ENCODE measurements around the gene CGRRF1. TPM values are rescaled to one million over a fixed set of nuclear protein-coding genes. Genes with fewer than 3 reads are reported as not detected.

The CGRRF1 gene
- total RNA-seq, 1 donor from 2014 or later = 19.1 TPM

DNA sequence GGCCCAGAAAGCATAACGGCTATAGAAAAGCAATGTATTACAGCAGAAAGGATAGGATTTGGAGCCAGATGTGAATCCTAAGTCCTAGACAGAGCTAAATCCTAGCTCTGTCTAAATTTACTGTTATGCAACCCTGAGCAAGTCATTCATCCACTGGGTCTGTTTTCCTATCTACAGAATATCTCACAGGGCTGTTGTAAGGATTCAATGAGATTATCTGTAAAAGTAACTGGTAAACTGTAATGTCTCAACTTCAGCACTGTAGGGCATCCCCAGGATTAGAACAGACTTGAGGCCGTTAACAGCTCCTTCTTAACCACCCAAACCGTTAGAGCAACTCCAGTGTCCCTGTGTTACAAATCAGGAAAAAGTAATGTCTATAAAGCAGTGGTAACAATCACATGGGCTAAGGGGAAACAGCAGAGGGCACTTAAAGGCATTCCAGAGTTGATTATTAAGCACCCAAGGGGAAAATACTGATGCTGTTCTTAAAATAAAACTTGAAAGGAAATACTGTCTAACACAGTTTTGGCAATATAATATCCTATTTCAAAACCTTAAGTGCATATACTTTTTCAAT is 31.0 kb upstream of the CGRRF1 start:
- intact Hi-C loops (cut with DNase I) = no loop called here

DNA sequence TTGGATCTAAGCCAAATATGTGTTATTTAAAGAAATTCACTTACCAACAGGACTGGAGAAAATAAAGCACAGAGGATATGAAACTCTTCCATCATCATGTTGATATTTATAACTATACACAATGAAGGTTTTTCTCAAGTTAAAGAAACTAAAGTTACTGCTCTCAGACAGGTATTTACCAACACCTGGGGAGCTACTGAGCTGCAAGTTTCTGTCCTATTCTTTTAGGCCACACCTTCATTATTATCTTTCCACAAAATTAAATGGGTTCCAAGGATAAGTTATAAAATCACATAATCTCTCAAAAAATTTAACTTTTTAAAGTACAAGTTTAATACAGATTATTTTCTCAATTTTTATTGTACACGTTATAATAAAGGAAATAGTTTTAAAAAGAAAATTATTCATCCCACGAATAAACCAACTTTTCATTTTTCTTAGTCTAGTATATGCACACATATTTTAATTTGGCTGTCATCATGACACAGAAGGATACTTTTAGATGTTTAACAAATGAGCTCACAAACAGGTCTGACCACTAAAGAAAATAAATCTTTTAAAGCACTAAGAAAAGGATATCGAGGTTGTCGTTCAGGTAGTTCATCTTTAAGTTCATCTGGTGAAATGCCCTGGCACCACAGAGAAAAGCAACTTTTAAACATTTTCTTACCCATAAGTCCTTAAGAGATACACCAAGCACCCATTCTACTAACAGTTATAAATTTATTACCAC is 28.7 kb upstream of the CGRRF1 start:
- Histone ChIP-seq H3K9me3 (no peaks in the 10 kb centered on the region), H3K4me3 (no peak overlapping the region), H3K27me3 (ENCODE audit: low read depth) (no peaks in the 10 kb centered on the region), H3K36me3 (peaks cover 33% of the 10 kb centered on the region), H3K4me1 (peaks cover 18% of the 10 kb centered on the region), H3K27ac (no peak overlapping the region)
- TF ChIP-seq, protein P1, sequence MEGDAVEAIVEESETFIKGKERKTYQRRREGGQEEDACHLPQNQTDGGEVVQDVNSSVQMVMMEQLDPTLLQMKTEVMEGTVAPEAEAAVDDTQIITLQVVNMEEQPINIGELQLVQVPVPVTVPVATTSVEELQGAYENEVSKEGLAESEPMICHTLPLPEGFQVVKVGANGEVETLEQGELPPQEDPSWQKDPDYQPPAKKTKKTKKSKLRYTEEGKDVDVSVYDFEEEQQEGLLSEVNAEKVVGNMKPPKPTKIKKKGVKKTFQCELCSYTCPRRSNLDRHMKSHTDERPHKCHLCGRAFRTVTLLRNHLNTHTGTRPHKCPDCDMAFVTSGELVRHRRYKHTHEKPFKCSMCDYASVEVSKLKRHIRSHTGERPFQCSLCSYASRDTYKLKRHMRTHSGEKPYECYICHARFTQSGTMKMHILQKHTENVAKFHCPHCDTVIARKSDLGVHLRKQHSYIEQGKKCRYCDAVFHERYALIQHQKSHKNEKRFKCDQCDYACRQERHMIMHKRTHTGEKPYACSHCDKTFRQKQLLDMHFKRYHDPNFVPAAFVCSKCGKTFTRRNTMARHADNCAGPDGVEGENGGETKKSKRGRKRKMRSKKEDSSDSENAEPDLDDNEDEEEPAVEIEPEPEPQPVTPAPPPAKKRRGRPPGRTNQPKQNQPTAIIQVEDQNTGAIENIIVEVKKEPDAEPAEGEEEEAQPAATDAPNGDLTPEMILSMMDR (IDR thresholded peaks at IDR 0.05) = no peak
- no peak for DNase-seq
- intact Hi-C loops (cut with DNase I) = no loop called here
- ATAC-seq = no peak

More for the DNA sequence above, 31.0 kb upstream of the CGRRF1 start:
- Histone ChIP-seq H3K27ac (no peak overlapping the region), H3K27me3 (ENCODE audit: low read depth) (no peaks in the 10 kb centered on the region), H3K4me1 (no peaks in the 10 kb centered on the region), H3K9me3 (no peaks in the 10 kb centered on the region), H3K4me3 (no peak overlapping the region), H3K36me3 (peaks cover 33% of the 10 kb centered on the region)
- TF ChIP-seq, protein P1 (IDR thresholded peaks at IDR 0.05) = no peak
- peak; percentile 35 to 73 for ATAC-seq
- DNase-seq = no peak

DNA sequence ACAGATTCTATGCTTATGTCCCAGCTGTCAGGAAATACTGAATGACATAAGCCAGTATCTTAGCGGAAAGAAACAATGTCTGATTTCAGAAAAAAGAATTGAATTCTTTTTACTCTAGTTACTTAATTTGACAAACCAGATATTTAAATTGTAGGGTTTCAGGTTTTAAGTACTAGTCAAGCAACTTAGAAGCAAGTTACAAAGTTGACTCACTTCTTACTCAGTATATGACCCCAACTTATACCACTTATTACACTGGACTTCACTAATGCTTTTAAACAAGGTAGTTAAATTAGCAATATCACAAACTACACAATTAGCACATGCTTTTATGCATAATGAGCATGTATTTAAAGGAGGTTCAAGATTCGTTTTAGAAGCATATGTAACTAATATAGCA is 28.0 kb upstream of the CGRRF1 start:
- ATAC-seq (no peak), DNase-seq (no peak)
- intact Hi-C loops (cut with DNase I) = no loop called here
- Histone ChIP-seq H3K27me3 (ENCODE audit: low read depth) (no peaks in the 10 kb centered on the region), H3K36me3 (peaks cover 33% of the 10 kb centered on the region), H3K4me1 (peaks cover 25% of the 10 kb centered on the region), H3K4me3 (no peak overlapping the region), H3K9me3 (no peaks in the 10 kb centered on the region), H3K27ac (no peak overlapping the region)
- TF ChIP-seq, protein P1 (IDR thresholded peaks at IDR 0.05) = no peak

DNA sequence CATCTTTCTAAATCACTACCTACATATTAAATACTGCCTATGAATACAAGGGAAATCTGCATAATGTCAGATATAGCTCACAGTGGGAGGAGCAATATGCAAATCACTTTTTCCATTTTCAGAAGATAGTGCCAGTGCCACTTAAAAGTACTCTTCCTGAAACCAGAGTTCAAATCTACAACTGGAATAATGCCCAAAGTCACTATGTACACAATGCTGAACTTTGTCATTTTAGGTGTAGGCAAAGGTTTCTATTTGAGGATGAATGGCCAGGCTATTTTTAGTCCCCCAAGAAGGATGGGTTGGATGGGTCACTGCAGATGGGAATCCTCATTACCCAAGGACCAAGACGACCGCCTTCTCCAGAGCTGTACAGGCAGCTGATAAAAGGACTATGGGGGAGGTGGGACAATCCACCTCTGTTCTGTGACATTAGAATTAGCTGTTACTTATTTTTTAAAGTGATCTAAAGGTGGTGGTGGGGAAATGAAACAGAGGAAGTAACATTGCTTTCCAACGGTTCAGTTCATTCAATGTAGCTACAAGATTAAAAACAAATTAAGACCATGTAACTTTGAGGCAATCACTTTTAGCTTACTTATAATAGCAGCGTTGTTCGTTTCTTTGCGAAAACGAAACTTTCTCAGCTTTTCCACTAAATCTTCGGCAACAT is 26.5 kb upstream of the CGRRF1 start:
- Histone ChIP-seq H3K4me3 (no peak overlapping the region), H3K4me1 (peaks cover 38% of the 10 kb centered on the region), H3K27ac (no peak overlapping the region), H3K36me3 (peaks cover 33% of the 10 kb centered on the region), H3K27me3 (ENCODE audit: low read depth) (no peaks in the 10 kb centered on the region), H3K9me3 (no peaks in the 10 kb centered on the region)
- TF ChIP-seq, protein P1 (IDR thresholded peaks at IDR 0.05) = no peak
- ATAC-seq = no peak
- intact Hi-C loops (cut with DNase I) = no loop called here
- no peak for DNase-seq

DNA sequence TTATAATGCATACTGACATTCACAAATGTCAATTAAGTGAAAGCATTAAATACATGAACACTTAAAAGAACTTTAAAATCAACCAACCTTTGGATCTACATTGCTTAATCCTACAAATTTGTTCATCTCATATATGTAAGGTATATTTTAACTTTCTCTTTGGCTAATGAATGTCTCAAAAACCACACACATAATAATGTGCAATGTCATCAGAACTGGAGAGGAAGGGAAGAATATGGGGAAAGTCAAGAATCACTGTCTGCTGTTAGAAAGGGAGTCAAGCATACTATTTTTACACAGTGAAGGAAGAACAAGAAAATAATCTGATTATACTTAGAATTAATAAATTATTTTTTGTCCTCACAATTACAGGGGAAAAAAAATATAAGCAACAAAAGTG is 25.9 kb upstream of the CGRRF1 start:
- no peak for ATAC-seq
- intact Hi-C loops (cut with DNase I) = no loop called here
- peaks cover 42% of the 10 kb centered on the region for H3K4me1 ChIP-seq

More for the DNA sequence above, 25.9 kb upstream of the CGRRF1 start:
- Histone ChIP-seq H3K36me3 (peaks cover 27% of the 10 kb centered on the region), H3K9me3 (no peaks in the 10 kb centered on the region), H3K27ac (no peak overlapping the region), H3K27me3 (ENCODE audit: low read depth) (no peaks in the 10 kb centered on the region), H3K4me3 (no peak overlapping the region)
- DNase-seq = no peak
- TF ChIP-seq, protein P1 (IDR thresholded peaks at IDR 0.05) = no peak

Data from lower lobe of right lung (tissue), 2 donors.